Ovary (tissue), 9 donors: ENCODE data around the gene MAN1A1. TPM values are rescaled to one million over a fixed set of nuclear protein-coding genes. Genes with fewer than 3 reads are reported as not detected.
"Not testable (repeated sequence)": the region's sequence is repeated elsewhere in the genome, so short reads cannot be mapped to it uniquely, and the experiment has no call there.

Experiments used
- DNase-seq, 5 donors: peaks; one replicate each; pipeline ENCODE4 v3.0.0-alpha.2; 2019 to 2020
- H3K27ac ChIP-seq, 2 donors: fragments of 200-600 bp; one replicate each; pipeline versions ENCODE4 v1.5.1 to v1.8.0; 2019 to 2022
- H3K27me3 ChIP-seq: fragments of 200-600 bp; one replicate; pipeline ENCODE4 v1.8.0; 2022
- H3K36me3 ChIP-seq: fragments of 200-600 bp; sonication (generic); one replicate; pipeline ENCODE4 v1.5.1; 2019
- H3K4me1 ChIP-seq: one replicate; pipeline ENCODE4 v1.8.1; 2013; ENCODE audit warnings: mild to moderate bottlenecking, moderate library complexity; ENCODE audit not compliant: insufficient read depth
- H3K4me3 ChIP-seq: fragments of 200-600 bp; sonication (generic); one replicate; pipeline ENCODE4 v1.5.1; 2017
- H3K9me3 ChIP-seq, 2 donors: fragments of 200-600 bp in 1 of 2; sonication (generic) in 1 of 2; one replicate each; pipeline versions ENCODE4 v1.5.1 to v1.8.1; 2013 to 2019; ENCODE audit warnings: mild to moderate bottlenecking in 1 of 2, moderate library complexity in 1 of 2
- EP300 ChIP-seq: sonication (generic); formaldehyde crosslinking; IDR thresholded peaks from one replicate; pipeline ENCODE4 v1.6.1; 2017; ENCODE audit warnings: antibody characterized with exemption
- POLR2A ChIP-seq: fragments of 450-650 bp; IDR thresholded peaks from one replicate; pipeline ENCODE4 v1.6.1; 2017; ENCODE audit warnings: antibody characterized with exemption, mild to moderate bottlenecking, moderate library complexity
- WGBS, 3 donors: extraction: QIAGEN DNeasy Blood & Tissue Kit in 1 of 3; methylation state at CpG; one replicate each; pipeline versions ENCODE4 v1.1.5 to v1.1.7; 2013 to 2017; 5-methylcytosine and 5-hydroxymethylcytosine counted together
- intact Hi-C, 4 donors: fragments of 100-400 bp; cut with DNase I; formaldehyde crosslinking; loops; one replicate each; pipeline versions ENCODE4 v1.11.0 to v1.15.1; 2022 to 2023
- polyA plus RNA-seq, 2 donors: library from polyadenylated mRNA; stranded (reverse); fragments of 200-250 nt in 1 of 2; fragments of 350-450 nt in 1 of 2; fragmentation: Illumina TruSeq in 1 of 2; extraction: RNeasy Lipid Tissue Mini Kit (QIAGEN cat#74804) in 1 of 2; gene quantifications; one replicate each; pipeline ENCODE4 v1.2.3, GENCODE V29; 2013 to 2014
- total RNA-seq, 7 donors: library from RNA; depleted of rRNA in 2 of 7; stranded (reverse); fragments of >200 nt in 2 of 7; fragmentation: NEBNext Ultra II Directional in 3 of 7; extraction: Animal tissue kit (Norgen Biotek cat#: 25700) in 3 of 7; gene quantifications; one replicate each; pipeline versions ENCODE4 v1.1.0 to v1.2.4, GENCODE V29; 2016 to 2023
- TF ChIP-seq, protein P1 (sequence below), 3 donors: fragments of 450-650 bp in 2 of 3; fragments of 200-600 bp in 1 of 3; IDR thresholded peaks; one replicate each; pipeline versions ENCODE4 v1.5.1 to v1.8.0; 2016 to 2022; ENCODE audit warnings: antibody characterized with exemption in 3 of 3, mild to moderate bottlenecking in 1 of 3
- donor health status: DM: no; HTN: no; CAD: no; lungs with moderate emphysema.
- donor health status: DM: no; HTN: no; CAD: no.
- donor health status: Bipolar disorder and iron deficiency.
- donor health status: DM: yes; HTN: yes; CAD: no.
- donor health status: DM: no; HTN: no; CAD: no.
- donor health status: DM: yes; HTN: yes; CAD: no.

Gene MAN1A1
- total and polyA plus RNA-seq, 9 donors = 22.1 to 49.6 (median 31.8) TPM

DNA sequence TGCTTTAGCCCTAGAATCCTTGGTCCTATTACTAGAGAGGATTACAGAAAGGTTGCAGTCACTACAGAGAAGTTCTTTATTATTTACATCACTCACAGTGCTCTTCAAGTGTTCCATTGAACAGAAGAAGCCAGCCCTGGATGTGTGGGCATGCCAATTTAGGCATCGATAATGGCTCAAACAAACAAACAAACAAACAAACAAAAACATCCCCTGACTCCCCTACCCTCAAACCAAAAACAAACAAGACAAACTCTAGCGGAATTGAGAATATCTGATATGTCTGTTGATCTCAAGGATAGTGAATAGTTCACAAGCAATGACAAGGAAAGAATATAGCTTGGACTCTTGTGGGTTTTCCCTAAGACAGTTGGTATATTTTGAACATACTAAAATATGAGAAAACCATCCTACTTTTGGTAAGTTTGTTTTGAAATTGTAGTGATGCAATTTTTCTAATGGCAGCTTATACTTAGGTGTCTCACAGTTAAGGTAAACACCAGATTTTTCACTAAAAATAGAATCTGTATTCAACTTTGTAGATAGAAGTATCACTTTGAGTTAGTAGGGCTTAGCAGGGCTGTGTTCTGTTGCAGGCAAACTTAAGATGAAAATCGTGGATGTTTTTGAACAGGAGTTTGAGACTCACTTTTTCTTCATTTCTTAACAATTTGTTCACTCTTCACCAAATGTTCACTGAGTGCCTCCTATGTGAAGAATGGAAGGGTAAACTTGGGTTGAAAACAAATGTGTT, 178.3 kb downstream of the MAN1A1 start:
- TF ChIP-seq POLR2A = no peak
- no peak for TF ChIP-seq EP300
- TF ChIP-seq, protein P1, sequence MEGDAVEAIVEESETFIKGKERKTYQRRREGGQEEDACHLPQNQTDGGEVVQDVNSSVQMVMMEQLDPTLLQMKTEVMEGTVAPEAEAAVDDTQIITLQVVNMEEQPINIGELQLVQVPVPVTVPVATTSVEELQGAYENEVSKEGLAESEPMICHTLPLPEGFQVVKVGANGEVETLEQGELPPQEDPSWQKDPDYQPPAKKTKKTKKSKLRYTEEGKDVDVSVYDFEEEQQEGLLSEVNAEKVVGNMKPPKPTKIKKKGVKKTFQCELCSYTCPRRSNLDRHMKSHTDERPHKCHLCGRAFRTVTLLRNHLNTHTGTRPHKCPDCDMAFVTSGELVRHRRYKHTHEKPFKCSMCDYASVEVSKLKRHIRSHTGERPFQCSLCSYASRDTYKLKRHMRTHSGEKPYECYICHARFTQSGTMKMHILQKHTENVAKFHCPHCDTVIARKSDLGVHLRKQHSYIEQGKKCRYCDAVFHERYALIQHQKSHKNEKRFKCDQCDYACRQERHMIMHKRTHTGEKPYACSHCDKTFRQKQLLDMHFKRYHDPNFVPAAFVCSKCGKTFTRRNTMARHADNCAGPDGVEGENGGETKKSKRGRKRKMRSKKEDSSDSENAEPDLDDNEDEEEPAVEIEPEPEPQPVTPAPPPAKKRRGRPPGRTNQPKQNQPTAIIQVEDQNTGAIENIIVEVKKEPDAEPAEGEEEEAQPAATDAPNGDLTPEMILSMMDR (IDR thresholded peaks at IDR 0.05) = no peak
- intact Hi-C loops = loop anchor here in 2 of 4 donors (5.0 kb wide), 2 partner anchors 441 to 1419 kb away; no protein-coding TSS in a partner anchor
- Histone ChIP-seq H3K9me3 (no peaks in the 10 kb centered on the region), H3K4me1 (no peaks in the 10 kb centered on the region), H3K27me3 (no peaks in the 10 kb centered on the region), H3K36me3 (no peaks in the 10 kb centered on the region), H3K4me3 (no peak overlapping the region), H3K27ac (no peak overlapping the region)
- DNase-seq = no peak
- 66 to 88% (median 73%) methylated on average over 3 of the region's 3 CpGs for WGBS, 3 donors

DNA sequence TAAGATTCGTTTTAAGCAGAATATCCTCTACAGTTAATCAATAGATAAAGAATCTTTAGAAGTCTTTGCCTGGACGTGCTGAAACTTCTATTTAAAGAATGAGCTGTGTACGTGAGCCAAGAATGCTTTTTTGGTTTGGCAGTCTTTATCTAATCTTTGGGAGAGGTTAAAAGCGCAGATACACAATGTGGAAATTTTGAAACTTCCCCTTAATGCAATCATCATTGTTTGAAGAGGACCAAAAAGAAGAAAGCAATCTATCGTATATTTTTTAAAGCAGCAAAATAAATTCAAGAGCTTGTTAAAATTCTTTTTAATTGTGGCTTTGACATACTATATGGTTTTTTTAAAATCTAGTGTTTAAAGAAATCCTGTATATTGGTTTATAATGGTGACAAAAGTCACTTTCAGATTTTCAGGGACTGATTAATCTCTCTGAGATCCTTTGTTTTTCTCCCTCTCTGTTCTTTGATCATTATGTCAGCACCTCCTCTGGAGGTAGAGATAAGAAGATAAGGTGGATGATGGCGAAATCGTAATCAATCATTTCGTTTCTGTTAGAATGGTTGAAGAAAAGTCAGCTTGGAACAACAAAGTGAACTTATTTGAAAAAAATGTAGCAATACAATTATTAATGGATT, 179.0 kb downstream of the MAN1A1 start:
- intact Hi-C loops = loop anchor here in 2 of 4 donors (5.0 kb wide), 2 partner anchors 442 to 1418 kb away; no protein-coding TSS in a partner anchor
- 39 to 41% (median 40%) methylated on average over 8 of the region's 8 CpGs for WGBS, 3 donors
- Histone ChIP-seq H3K27ac (no peak overlapping the region), H3K4me3 (no peak overlapping the region), H3K27me3 (no peaks in the 10 kb centered on the region), H3K4me1 (no peaks in the 10 kb centered on the region), H3K9me3 (no peaks in the 10 kb centered on the region), H3K36me3 (no peaks in the 10 kb centered on the region)
- no peak for DNase-seq
- no peak for TF ChIP-seq POLR2A

DNA sequence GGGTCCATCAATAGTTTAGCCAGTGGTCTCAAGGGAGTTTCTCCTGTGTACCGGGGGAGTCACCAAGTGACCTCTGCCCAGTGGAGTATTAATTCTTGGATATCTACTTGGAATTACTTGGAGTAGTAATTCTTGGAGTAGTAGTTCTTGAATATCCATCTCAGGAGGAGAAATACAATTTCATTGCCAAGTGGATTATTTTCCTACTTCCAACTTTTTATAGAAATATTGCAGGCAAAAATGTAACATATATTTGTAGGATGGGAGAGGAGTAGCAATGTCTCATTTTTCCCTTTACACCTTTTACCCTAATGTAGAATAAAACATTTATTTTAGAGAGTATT, 179.5 kb downstream of the MAN1A1 start:
- Histone ChIP-seq H3K4me3 (no peak overlapping the region), H3K36me3 (no peaks in the 10 kb centered on the region), H3K9me3 (no peaks in the 10 kb centered on the region), H3K4me1 (no peaks in the 10 kb centered on the region), H3K27ac (no peak overlapping the region), H3K27me3 (no peaks in the 10 kb centered on the region)
- intact Hi-C loops = loop anchor here in 2 of 4 donors (5.0 kb wide), 2 partner anchors 442 to 1418 kb away; no protein-coding TSS in a partner anchor
- WGBS, 3 donors = 23 to 27% (median 24%) methylated on average over 1 of the region's 1 CpG
- TF ChIP-seq POLR2A (no peak), EP300 (no peak)
- TF ChIP-seq, protein P1 (IDR thresholded peaks at IDR 0.05) = no peak
- no peak for DNase-seq

DNA sequence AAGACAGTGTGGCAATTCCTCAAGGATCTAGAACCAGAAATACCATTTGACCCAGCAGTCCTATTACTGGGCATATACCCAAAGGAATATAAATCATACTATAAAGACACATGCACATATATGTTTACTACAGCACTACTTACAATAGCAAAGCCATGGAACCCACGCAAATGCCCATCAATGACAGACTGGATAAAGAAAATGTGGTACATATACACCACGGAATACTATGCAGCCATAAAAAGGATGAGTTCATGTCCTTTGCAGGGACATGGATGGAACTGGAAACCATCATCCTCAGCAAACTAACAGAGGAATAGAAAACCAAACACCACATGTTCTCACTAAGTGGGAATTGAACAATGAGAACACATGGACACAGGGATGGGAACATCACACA, 180.2 kb downstream of the MAN1A1 start:
- DNase-seq, intact Hi-C loops, H3K27ac ChIP-seq, H3K9me3 ChIP-seq, H3K36me3 ChIP-seq, H3K4me1 ChIP-seq, H3K27me3 ChIP-seq, H3K4me3 ChIP-seq: not testable (repeated sequence)
- WGBS, 3 donors = 95 to 98% (median 97%) methylated on average over 2 of the region's 2 CpGs

DNA sequence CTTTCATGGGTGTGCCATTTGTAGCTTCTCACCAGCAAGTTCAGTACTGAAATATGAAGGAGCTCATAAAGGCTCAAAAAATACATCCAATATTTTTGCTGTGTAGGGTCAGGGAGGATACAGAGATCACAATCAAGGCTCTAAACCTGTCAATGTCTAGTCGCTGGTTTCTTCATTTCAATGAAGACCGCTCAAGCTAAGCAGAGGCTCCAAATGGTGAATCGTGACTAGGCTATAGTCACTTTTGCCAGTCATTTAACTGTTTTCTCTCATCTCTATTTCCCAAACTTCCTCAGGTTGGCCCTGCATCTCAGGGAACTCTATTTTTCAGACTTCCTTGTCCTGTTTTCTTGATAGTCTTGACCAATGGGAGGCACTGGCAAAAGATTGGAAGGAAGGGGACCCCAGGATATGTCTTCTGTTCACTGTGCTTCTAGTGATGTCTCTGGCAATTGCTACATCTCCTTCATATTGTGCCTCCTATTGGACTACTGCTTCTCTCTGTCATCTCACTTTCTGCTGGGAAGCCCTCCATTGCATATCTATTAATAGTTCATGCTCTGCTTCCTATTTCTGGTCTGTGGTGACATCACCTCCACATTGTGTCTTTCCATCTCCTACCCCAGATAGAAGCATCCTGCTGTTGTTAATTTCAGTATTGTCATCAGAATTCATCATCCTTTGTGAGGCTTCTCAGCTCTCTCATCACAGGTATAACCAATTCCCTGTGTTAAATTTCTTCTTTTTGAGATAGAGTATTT, 183.4 kb downstream of the MAN1A1 start:
- no peak overlapping the region for H3K27ac ChIP-seq
- WGBS, 3 donors = 94 to 97% (median 96%) methylated on average over 3 of the region's 3 CpGs
- H3K9me3 ChIP-seq = no peaks in the 10 kb centered on the region
- H3K4me1 ChIP-seq = no peaks in the 10 kb centered on the region
- H3K27me3 ChIP-seq = no peaks in the 10 kb centered on the region
- H3K4me3 ChIP-seq = no peak overlapping the region
- intact Hi-C loops = no loop called here
- TF ChIP-seq, protein P1 (IDR thresholded peaks at IDR 0.05) = no peak
- TF ChIP-seq POLR2A (no peak), EP300 (no peak)
- no peaks in the 10 kb centered on the region for H3K36me3 ChIP-seq
- DNase-seq = no peak
